ENCODE data around the gene MILR1. TPM values are rescaled to one million over a fixed set of nuclear protein-coding genes. Genes with fewer than 3 reads are reported as not detected.
"Not testable (repeated sequence)": the region's sequence is repeated elsewhere in the genome, so short reads cannot be mapped to it uniquely, and the experiment has no call there.

The MILR1 gene
- total and polyA plus RNA-seq, 7 experiments from 2014 or later, result 1.1 to 17.9 (median 1.6) TPM; not detected in 2

DNA sequence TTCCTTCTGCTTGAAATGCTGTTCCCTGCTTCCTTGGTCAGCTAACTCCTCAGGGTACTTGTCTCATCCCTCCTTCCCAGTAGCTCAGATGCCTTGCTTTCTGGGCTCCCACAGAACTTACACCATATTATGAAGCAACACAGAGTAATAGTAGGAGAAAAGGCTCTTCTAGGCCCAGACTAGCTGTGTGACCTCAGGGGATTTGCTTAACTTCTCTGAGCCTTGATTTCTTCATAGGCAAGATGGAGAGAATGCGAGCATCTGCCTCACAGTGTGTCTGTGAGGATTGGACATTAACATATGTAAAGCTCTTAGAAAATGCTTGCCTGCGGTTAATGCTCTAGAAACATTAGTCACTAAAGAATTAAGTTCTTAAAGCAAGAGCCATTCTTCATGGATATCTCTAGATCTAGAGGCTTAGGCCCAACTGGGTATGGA lies 36.0 kb upstream of the MILR1 start:
- H3K27me3 ChIP-seq (ENCODE audit: control insufficient read depth in 2 of 2, insufficient read depth in 2 of 2, low read length in 2 of 2), result no peaks in the 10 kb centered on the region
- no peak overlapping the region for H3K27ac ChIP-seq (ENCODE audit: low read depth, low read length)
- no peak overlapping the region for H3K4me3 ChIP-seq (ENCODE audit: low read length)
- ATAC-seq (no peak), DNase-seq (no peak)
- Mint-ChIP-seq H3K27me3 (peaks cover 0 to 4% (median 0%) of the 10 kb centered on the region in 5 donors), H3K4me1 (peaks cover 9 to 38% (median 15%) of the 10 kb centered on the region in 7 donors), H3K9me3 (no peaks in the 10 kb centered on the region), H3K36me3 (no peaks in the 10 kb centered on the region), H3K4me3 (peak overlapping the region in 6 of 10 donors; percentile 16 to 83 (median 74)), H3K27ac (peak overlapping the region in 3 of 9 donors; percentile 13 to 75 (median 36))
- ChIA-PET POLR2A (interaction anchor here (0.6 to 3.0 kb wide), 9 partner anchors 11 to 257 kb away, joined by 3 to 18 read pairs (median 5); partner anchors contain the start of genes CEP95 and PECAM1), CTCF (interaction anchor here (1.0 to 1.4 kb wide), 5 partner anchors 24 to 96 kb away, joined by 3 to 6 read pairs (median 5); no protein-coding TSS in a partner anchor)
- peaks cover 0 to 13% of the 10 kb centered on the region in 2 donors for H3K4me1 ChIP-seq (ENCODE audit: control insufficient read depth in 2 of 2, insufficient read depth in 2 of 2, low read length in 2 of 2)
- no peaks in the 10 kb centered on the region for H3K36me3 ChIP-seq (ENCODE audit: control insufficient read depth in 2 of 3, insufficient read depth in 3 of 3, low read length in 3 of 3)
- intact Hi-C loops (cut with micrococcal nuclease), result loop anchor here in 1 of 2 donors (10.0 kb wide), 1 partner anchor 268 kb away; no protein-coding TSS in a partner anchor
- no peaks in the 10 kb centered on the region for H3K9me3 ChIP-seq (ENCODE audit: control insufficient read depth in 2 of 3, low read length in 3 of 3)

DNA sequence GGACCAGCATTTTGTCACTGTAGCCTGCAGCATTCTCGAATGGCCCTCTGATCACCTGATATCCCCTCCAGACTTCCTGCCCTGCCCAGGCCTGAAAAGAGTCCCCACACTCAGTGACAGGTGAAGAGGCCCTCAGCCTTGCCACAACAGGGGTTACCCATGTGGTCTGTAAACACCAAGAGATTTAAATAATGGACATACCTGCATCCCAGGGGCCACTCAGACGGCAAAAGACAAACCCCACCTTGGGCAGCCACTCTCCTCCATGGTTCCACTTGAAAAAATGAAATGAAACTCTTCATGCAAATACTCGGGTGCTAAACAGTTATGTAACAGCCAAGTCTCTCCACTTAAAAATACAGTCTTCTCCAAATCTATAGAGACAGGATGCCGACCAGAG lies 35.4 kb upstream of the MILR1 start:
- peaks cover 9 to 39% (median 15%) of the 10 kb centered on the region in 7 donors for H3K4me1 Mint-ChIP-seq
- intact Hi-C loops (cut with micrococcal nuclease), result loop anchor here in 1 of 2 donors (10.0 kb wide), 1 partner anchor 269 kb away; no protein-coding TSS in a partner anchor
- H3K27me3 ChIP-seq (ENCODE audit: control insufficient read depth in 2 of 2, insufficient read depth in 2 of 2, low read length in 2 of 2), result no peaks in the 10 kb centered on the region
- no peaks in the 10 kb centered on the region for H3K9me3 Mint-ChIP-seq
- DNase-seq (no peak), ATAC-seq (peak; percentile 42)
- POLR2A ChIA-PET, result interaction anchor here (1.8 to 3.0 kb wide), 3 partner anchors 16 to 25 kb away, joined by 6 to 18 read pairs (median 15); no protein-coding TSS in a partner anchor
- H3K36me3 Mint-ChIP-seq, result no peaks in the 10 kb centered on the region
- H3K4me3 ChIP-seq (ENCODE audit: low read length), result no peak overlapping the region
- peaks cover 0 to 4% (median 0%) of the 10 kb centered on the region in 5 donors for H3K27me3 Mint-ChIP-seq
- peak overlapping the region in 1 of 10 donors; percentile 19 for H3K4me3 Mint-ChIP-seq
- no peaks in the 10 kb centered on the region for H3K36me3 ChIP-seq (ENCODE audit: control insufficient read depth in 2 of 3, insufficient read depth in 3 of 3, low read length in 3 of 3)
- H3K27ac Mint-ChIP-seq, result peak overlapping the region in 3 of 9 donors; percentile 15 to 56 (median 54)
- peaks cover 0 to 13% of the 10 kb centered on the region in 2 donors for H3K4me1 ChIP-seq (ENCODE audit: control insufficient read depth in 2 of 2, insufficient read depth in 2 of 2, low read length in 2 of 2)
- H3K9me3 ChIP-seq (ENCODE audit: control insufficient read depth in 2 of 3, low read length in 3 of 3), result no peaks in the 10 kb centered on the region
- H3K27ac ChIP-seq (ENCODE audit: low read depth, low read length), result no peak overlapping the region
- CTCF ChIA-PET, result interaction anchor here (1.0 to 1.4 kb wide), 2 partner anchors 24 to 91 kb away, joined by 3 to 6 read pairs; no protein-coding TSS in a partner anchor

DNA sequence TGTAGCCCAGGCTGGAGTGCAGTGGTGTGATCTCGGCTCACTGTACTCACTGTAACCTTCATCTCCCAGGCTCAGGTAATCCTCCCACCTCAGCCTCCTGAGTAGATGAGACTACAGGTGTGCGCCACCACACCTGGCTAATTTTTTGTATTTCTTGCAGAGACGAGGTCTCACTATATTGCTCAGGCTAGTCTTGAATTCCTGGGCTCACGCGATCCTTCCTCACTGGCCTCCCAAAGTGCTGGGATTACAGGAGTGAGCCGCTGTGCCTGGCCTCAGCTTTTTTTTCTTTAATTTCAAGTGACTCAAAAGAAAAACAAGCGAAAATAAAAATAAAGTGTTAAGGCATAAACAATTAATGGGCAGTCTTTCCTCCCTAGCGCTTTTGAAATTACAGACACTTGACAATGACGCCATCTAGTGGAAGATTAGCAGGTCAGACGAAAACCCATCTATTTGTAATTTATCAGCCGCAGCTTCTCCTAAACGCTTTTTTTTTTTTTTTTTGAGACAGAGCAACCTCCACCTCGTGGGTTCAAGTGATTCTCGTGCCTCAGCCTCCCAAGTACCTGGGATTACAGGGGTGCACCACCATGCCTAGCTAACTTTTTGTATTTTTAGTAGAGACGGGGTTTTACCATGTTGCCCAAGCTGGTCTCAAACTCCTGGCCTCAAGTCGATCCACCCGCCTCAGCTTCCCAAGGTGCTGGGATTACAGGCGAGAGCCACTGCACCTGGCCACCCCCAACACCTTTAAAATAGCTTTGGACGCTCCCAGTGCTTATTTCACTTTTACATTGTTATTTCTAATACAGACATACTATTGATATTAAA lies 30.2 kb upstream of the MILR1 start:
- no peaks in the 10 kb centered on the region for H3K27me3 Mint-ChIP-seq
- DNase-seq (peak in 7 of 9 donors; percentile 49 to 76 (median 68)), ATAC-seq (peak; percentile 73)
- Histone ChIP-seq H3K27me3 (ENCODE audit: control insufficient read depth in 2 of 2, insufficient read depth in 2 of 2, low read length in 2 of 2) (no peaks in the 10 kb centered on the region), H3K9me3 (ENCODE audit: control insufficient read depth in 2 of 3, low read length in 3 of 3) (no peaks in the 10 kb centered on the region), H3K4me1 (ENCODE audit: control insufficient read depth in 2 of 2, insufficient read depth in 2 of 2, low read length in 2 of 2) (no peaks in the 10 kb centered on the region), H3K4me3 (ENCODE audit: low read length) (no peak overlapping the region), H3K27ac (ENCODE audit: low read depth, low read length) (no peak overlapping the region), H3K36me3 (ENCODE audit: control insufficient read depth in 2 of 3, insufficient read depth in 3 of 3, low read length in 3 of 3) (no peaks in the 10 kb centered on the region)
- H3K36me3 Mint-ChIP-seq, result no peaks in the 10 kb centered on the region
- intact Hi-C loops (cut with micrococcal nuclease), result loop anchor here (1.0 to 10.0 kb wide), 6 partner anchors 22 to 274 kb away; no protein-coding TSS in a partner anchor
- no peaks in the 10 kb centered on the region for H3K9me3 Mint-ChIP-seq
- no peak overlapping the region for H3K4me3 Mint-ChIP-seq
- POLR2A ChIA-PET, result interaction anchor here (0.6 to 4.2 kb wide), 11 partner anchors 19 to 232 kb away, joined by 3 to 62 read pairs (median 5); partner anchors contain the start of genes CEP95, DDX5 and POLG2
- H3K27ac Mint-ChIP-seq, result no peak overlapping the region
- CTCF ChIA-PET, result interaction anchor here (0.6 to 7.6 kb wide), 34 partner anchors 9 to 559 kb away, joined by 3 to 182 read pairs (median 5); partner anchors contain the start of genes CEP95, DDX5, MILR1 and POLG2
- peaks cover 0 to 12% (median 0%) of the 10 kb centered on the region in 7 donors for H3K4me1 Mint-ChIP-seq

DNA sequence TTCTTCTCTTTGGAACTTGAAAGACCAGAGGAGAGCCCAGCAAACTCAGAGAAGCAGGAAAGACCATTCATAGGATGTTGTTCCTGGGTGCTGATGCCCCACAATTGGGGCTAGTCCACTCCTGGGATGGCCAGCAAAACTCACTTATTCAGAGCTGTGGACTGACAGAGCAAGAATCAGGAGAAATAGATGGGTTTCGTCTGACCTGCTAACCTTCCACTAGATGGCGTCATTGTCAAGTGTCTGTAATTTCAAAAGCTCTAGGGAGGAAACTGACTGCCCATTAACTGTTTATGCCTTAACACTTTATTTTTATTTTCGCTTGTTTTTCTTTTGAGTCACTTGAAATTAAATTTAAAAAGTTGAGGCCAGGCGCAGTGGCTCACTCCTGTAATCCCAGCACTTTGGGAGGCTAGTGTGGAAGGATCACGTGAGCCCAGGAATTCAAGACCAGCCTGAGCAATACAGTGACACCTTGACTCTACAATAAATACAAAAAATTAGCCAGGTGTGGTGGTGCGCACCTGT lies 28.7 kb upstream of the MILR1 start:
- intact Hi-C loops (cut with micrococcal nuclease), result loop anchor here (1.0 to 5.0 kb wide), 6 partner anchors 71 to 317 kb away; no protein-coding TSS in a partner anchor
- Mint-ChIP-seq H3K9me3 (no peaks in the 10 kb centered on the region), H3K27me3 (peaks cover 0 to 5% (median 0%) of the 10 kb centered on the region in 5 donors), H3K4me1 (peaks cover 0 to 11% (median 0%) of the 10 kb centered on the region in 7 donors), H3K4me3 (no peak overlapping the region), H3K27ac (no peak overlapping the region), H3K36me3 (no peaks in the 10 kb centered on the region)
- CTCF ChIA-PET, result interaction anchor here (0.7 to 7.6 kb wide), 37 partner anchors 9 to 316 kb away, joined by 3 to 182 read pairs (median 5); partner anchors contain the start of genes CEP95, DDX5 and POLG2
- DNase-seq (peak in 7 of 9 donors; percentile 54 to 83 (median 75)), ATAC-seq (peak; percentile 88)
- Histone ChIP-seq H3K4me1 (ENCODE audit: control insufficient read depth in 2 of 2, insufficient read depth in 2 of 2, low read length in 2 of 2) (no peaks in the 10 kb centered on the region), H3K36me3 (ENCODE audit: control insufficient read depth in 2 of 3, insufficient read depth in 3 of 3, low read length in 3 of 3) (no peaks in the 10 kb centered on the region), H3K27me3 (ENCODE audit: control insufficient read depth in 2 of 2, insufficient read depth in 2 of 2, low read length in 2 of 2) (peaks cover 0 to 3% of the 10 kb centered on the region in 2 donors), H3K9me3 (ENCODE audit: control insufficient read depth in 2 of 3, low read length in 3 of 3) (no peaks in the 10 kb centered on the region), H3K4me3 (ENCODE audit: low read length) (no peak overlapping the region), H3K27ac (ENCODE audit: low read depth, low read length) (no peak overlapping the region)
- POLR2A ChIA-PET, result interaction anchor here (0.5 to 4.2 kb wide), 11 partner anchors 21 to 229 kb away, joined by 3 to 62 read pairs (median 5); partner anchors contain the start of genes CEP95, DDX5 and POLG2

DNA sequence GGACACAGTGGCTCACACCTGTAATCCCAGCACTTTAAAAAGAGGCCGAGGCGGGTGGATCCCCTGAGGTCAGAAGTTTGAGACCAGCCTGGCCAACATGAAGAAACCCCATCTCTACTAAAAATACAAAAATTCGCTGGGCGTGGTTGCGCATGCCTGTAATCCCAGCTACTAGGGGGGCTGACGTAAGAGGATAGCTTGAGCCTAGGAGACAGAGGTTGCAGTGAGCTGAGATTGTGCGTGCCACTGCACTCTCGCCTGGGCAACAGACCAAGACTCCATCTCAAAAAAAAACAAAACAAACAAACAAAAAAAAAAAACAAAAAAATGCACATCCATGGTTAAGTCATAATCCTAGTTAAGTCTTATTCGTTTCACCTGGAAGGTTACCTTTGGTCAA lies 26.8 kb upstream of the MILR1 start:
- H3K27me3 ChIP-seq (ENCODE audit: control insufficient read depth in 2 of 2, insufficient read depth in 2 of 2, low read length in 2 of 2); H3K4me1 ChIP-seq (ENCODE audit: control insufficient read depth in 2 of 2, insufficient read depth in 2 of 2, low read length in 2 of 2); H3K27ac Mint-ChIP-seq; H3K36me3 ChIP-seq (ENCODE audit: control insufficient read depth in 2 of 3, insufficient read depth in 3 of 3, low read length in 3 of 3); H3K4me3 ChIP-seq (ENCODE audit: low read length); H3K36me3 Mint-ChIP-seq; DNase-seq; H3K9me3 ChIP-seq (ENCODE audit: control insufficient read depth in 2 of 3, low read length in 3 of 3); ATAC-seq; H3K9me3 Mint-ChIP-seq; H3K4me3 Mint-ChIP-seq; H3K27ac ChIP-seq (ENCODE audit: low read depth, low read length): not testable (repeated sequence)
- intact Hi-C loops (cut with micrococcal nuclease), result loop anchor here in 1 of 2 donors (5.0 kb wide), 1 partner anchor 180 kb away; no protein-coding TSS in a partner anchor
- ChIA-PET POLR2A (interaction anchor here (0.7 to 4.2 kb wide), 4 partner anchors 71 to 84 kb away, joined by 3 to 62 read pairs (median 18); partner anchors contain the start of genes CEP95, DDX5 and POLG2), CTCF (interaction anchor here (0.6 to 7.6 kb wide), 9 partner anchors 34 to 228 kb away, joined by 3 to 182 read pairs (median 28); partner anchors contain the start of genes CEP95, DDX5 and POLG2)
- peaks cover 0 to 18% (median 0%) of the 10 kb centered on the region in 5 donors for H3K27me3 Mint-ChIP-seq
- H3K4me1 Mint-ChIP-seq, result peaks cover 0 to 11% (median 0%) of the 10 kb centered on the region in 7 donors

Measured in naive thymus-derived CD4-positive, alpha-beta T cell (primary cell).